ENCODE data around the gene PITHD1.
"Not testable (repeated sequence)": the region's sequence is repeated elsewhere in the genome, so short reads cannot be mapped to it uniquely, and the experiment has no call there.

PITHD1 gene

GRCh38 chr1:23799255-23799569 lies 21.0 kb downstream of the PITHD1 start:
- DNase-seq (ENCODE audit: low read depth) = no peak

DNA sequence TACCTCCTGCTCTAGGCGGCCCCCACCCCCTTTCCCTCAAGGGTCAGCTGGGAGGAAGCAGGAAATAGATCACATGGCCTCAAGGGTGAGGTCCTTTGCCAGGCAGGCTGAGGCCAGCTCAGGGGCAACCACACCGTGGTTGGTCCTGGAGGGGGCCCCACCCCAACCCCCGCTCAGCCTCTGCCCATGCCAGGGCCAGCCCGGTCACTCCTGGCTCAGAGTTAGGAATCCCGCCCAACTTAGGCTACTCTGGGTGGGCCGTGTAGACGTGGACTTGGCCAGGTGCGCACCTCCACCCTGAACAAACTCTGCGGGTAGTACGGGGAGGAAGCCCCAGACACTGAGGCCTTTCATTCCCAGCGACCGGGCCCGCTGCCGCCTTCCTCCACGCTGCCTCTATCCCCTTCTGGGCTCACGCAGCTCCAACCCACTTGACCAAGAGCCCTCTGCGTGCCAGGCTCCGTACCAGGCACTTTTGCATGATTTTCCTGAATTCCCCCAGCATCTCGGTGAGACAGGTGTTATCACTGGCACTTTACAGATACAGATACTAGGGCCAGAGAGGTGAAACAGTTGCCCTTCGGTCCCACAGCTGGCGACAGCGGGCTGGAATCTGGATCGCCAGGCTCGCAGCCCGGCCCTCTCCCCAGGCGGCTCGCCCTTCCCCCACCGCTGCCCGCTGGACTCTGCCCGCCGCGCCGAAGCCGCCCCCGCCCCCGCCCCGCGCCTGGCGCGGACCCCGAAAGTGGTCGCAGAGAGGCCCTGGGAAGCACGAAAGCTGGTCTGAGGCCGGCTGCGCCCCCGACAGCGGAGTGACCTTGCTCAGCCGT lies 21.6 kb downstream of the PITHD1 start:
- no peak for DNase-seq (ENCODE audit: low read depth)

DNA sequence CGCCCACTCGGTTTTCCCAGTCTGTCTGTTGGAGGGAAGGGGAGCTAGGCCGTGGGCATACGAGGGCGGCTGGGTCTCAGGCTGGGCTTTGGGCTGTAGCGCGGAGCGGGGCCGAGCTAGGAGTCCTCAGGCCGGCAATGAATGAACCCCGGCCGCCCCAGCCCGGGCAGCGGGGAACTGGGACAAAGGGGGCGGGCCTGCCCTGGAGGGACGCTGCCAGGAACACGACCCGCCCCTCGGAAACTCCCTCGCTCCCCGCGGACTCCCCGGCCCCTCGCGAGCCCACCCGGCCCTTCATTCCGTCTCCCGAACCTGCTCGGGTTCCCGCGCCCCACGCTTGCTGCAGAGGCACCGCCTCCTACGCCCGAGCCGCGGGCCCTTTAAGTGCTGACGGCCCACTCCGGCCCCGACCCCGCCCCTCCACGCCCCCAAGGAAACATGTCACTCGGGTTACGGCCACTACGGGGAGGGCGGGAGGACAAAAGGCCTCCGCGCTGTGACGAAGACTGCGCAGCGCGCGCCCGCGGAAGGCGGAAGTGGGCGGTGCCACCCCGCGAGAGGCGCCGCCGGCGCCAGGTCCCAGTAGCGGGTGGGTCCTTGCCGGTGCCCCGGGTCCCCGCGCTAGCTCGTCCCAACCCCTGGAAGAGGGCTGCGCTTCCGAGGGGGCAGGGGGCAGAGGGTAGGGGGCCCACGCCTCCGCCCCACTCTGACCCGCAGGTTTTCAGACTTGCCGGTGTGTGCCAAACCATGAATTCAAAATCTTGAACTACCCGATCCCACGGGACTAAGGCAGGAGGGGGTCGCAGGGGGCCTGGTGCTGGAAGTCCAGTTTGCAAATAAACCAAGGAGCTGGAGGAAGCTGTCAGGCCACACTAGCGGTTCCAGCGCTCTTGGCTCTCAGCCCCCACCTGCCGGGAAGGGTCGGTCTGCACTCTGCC lies 22.5 kb downstream of the PITHD1 start, which contains the start of gene GALE:
GALE (minus strand) TSS at position 355 of the 938 bp plus-strand sequence. CDS start 1,747 bp downstream, outside the sequence.
- peak; percentile 97 for DNase-seq (ENCODE audit: low read depth)

- no peak for DNase-seq (ENCODE audit: low read depth)
Observed at GRCh38 chr1:23801338-23801748, 23.1 kb downstream of the PITHD1 start.

- DNase-seq (ENCODE audit: low read depth) = no peak
Observed at GRCh38 chr1:23801876-23802275, 23.7 kb downstream of the PITHD1 start.

- DNase-seq (ENCODE audit: low read depth) = not testable (repeated sequence)
Observed at GRCh38 chr1:23802809-23803342, 24.7 kb downstream of the PITHD1 start.

DNA sequence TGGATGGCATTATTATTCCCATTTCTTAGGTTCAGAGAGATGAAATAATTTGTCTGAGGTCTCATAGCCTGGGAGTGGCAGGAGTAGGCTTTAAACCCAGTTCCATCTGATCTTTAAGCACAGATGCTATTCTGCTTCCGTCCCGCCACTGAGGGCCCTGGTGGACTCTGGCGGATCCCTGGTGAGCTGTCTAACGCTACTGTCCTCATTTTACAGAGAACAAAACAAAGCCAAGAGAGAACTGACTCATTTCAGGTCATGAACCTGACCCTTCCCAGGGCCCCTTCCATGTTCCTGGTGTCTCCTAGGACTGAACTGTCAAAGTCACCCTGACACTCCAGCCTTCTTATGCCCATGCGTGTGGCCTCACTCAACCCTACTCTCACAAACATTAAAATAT lies 25.5 kb downstream of the PITHD1 start:
- DNase-seq (ENCODE audit: low read depth) = no peak

DNA sequence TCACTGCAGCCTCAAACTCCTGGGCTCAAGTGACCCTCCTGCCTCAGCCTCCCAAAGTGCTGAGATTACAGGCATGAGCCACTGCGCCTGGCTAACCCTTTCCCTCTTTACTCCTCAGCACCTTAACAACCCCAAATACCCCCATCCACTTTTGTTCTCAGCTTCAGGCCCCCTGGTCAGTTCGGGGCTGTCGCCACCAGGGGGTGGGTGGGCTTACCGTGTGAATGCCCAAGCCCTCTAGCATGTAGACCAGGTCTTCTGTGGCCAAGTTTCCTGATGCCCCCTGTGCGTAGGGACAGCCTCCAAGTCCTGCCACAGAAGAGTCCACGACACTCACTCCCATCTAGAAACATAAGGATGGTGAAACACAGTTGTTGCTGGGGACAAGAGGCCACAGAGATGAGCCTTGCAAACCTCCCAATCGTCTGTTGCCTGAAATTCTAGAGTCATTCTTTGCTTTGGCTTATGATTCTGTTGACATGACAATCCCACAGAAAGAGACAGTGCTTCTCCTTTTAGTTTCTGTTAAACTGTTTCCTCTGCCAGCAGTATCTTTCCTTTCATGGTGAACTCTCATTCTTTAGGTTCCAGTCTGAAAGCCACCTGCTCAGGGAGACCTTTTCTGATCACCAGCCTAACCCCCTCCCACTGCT lies 26.1 kb downstream of the PITHD1 start:
- no peak for DNase-seq (ENCODE audit: low read depth)

DNA sequence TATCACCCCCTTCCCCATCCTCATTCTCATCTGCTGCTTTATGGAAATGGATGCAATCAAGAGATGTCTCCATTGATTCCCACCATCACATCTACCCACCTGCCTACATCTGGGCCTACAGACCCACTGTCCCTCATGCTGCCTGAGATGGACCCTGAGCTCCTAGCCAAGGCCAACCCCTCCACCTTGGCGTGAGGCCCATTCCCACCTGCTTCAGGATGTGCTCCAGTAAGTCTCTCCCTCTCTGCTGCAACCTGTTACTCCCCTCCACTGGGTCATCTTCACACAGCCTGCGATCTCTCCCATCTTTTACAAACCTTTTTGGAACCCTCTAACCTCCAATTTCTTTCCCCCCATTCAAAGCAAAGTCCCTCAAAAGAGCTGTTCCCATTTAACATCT lies 26.8 kb downstream of the PITHD1 start:
- no peak for DNase-seq (ENCODE audit: low read depth)

GRCh38 chr1:23806280-23806679 lies 28.1 kb downstream of the PITHD1 start:
- DNase-seq (ENCODE audit: low read depth) = no peak

DNA sequence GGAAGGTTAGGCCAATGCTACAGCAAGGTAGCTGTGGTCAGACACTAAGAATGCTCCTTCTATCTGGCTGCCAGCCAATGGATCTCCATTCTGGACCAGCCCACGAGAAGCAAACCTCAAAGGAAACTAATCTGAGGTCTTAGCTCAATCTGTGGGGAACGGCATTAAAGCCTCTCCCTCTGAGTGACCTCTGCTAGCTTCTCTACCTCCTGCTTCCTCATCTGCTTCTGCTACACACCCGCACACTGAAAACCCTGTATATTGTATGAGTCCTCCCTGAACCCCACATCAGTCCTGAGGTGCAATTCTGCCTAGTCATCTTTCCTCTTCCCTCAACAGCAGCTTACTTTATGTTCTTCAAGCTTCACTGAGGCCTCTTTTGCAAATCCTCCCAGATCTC lies 29.2 kb downstream of the PITHD1 start:
- DNase-seq (ENCODE audit: low read depth) = no peak

GRCh38 chr1:23809751-23810171 lies 31.5 kb downstream of the PITHD1 start:
- DNase-seq (ENCODE audit: low read depth) = peak; percentile 69

- no peak for DNase-seq (ENCODE audit: low read depth)
Observed at GRCh38 chr1:23810818-23811540, 32.8 kb downstream of the PITHD1 start.

DNA sequence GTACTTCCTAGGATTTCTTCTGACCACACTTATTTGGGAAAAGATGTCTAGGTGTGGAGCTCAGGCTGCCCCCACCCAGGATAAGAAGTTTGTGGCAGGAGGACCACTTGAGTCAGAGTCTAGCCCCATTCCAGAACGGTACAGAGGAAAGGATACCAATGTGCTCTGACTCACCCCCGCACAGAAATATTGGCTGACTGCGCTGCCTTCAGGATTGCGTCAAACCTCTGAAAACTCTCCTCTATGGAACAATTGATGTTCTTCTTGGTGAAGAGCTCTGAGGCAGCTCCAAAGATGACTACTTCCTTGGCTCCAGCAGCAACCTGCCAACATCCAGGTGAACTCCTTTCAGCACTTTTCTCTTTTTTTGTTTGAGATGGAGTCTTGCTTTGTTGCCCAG lies 35.8 kb downstream of the PITHD1 start:
- DNase-seq (ENCODE audit: low read depth) = no peak

- DNase-seq (ENCODE audit: low read depth) = no peak
Observed at GRCh38 chr1:23816361-23816760, 38.1 kb downstream of the PITHD1 start.

GRCh38 chr1:23816906-23817305 lies 38.7 kb downstream of the PITHD1 start:
- no peak for DNase-seq (ENCODE audit: low read depth)

DNA sequence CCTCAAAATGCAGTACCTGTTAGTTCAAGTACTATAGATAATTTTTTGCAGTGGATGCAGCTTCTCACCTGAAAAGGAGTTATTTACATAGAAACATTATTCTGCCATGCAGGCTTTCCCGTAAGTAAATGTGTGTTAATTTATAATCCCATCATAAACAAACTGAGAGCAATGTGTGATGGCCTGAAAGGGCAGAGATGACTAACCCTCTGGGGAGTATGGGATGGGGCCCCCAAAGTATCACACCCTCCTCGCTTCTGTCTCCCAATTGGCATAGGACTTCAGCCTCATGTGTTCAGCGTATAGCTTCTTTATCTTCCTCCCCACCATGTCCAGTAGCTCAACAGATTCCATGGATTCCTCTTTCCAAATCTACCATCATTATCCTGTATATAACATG lies 39.4 kb downstream of the PITHD1 start:
- DNase-seq (ENCODE audit: low read depth) = no peak

DNA sequence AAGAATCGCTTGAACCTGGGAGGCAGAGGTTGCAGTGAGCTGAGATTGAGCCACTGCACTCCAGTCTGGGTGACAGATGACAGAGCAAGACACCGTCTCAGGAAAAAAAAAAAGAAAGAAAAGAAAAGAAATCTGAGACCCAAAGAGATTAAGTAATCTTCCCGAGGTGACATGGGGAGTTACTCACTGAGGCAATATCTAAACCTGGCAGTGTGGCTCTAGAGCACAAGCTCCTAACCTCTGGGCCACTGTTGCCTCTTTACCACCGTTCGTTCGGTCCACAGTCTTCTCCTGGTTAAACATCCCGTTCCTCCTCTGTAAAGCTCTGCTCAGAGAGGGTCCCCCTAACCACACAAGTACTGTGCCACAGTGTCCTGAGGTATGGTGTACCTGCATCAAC lies 45.5 kb downstream of the PITHD1 start:
- no peak for DNase-seq (ENCODE audit: low read depth)

DNA sequence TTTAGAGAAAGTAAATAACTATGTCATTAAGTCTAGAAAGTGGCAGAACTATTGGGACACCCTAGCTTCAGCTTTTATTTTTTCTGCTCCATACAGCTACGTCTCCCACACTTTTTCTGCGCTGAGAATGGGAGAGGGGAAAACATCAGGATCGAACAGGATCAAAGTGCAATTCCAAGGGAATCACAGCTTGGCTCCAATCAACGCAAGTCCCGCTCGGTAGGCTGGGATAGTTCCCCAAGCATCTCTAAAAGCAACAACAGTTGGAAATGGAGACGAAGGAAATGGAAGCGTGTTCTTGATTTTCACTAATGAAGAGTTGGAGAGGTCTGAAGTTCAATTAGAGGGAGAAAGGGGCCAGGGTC lies 46.5 kb downstream of the PITHD1 start:
- DNase-seq (ENCODE audit: low read depth) = no peak

GRCh38 chr1:23825076-23825761 lies 47.0 kb downstream of the PITHD1 start, which contains the start of gene HMGCL:
HMGCL (minus strand) TSS chr1:23825429; CDS start chr1:23825415, 14 bp downstream.
- peak; percentile 80 for DNase-seq (ENCODE audit: low read depth)

Measured in activated T-helper 1 cell treated with Interleukin-2 at 50 U/mL for 16 hours (primary cell).